GM12878 (cell line): ENCODE data around the gene DIAPH3. TPM values are rescaled to one million over a fixed set of nuclear protein-coding genes. Genes with fewer than 3 reads are reported as not detected.

ENCODE experiments used
- ATAC-seq: fragments of 200-7000 bp; cut with Tn5 transposase; 3 replicates; pipeline ENCODE4 v1.9.1; 2020; ENCODE audit warnings: mild to moderate bottlenecking, moderate library complexity
- BruUV-seq: library from RNA; stranded (reverse); fragments of 400-500 nt; replicated peaks from 2 replicates; lab custom pipeline; 2021; lab: Mats Ljungman, UMichigan
- CTCF ChIA-PET: fragments of 300-600 bp; sonication (Branson Sonifier 250); formaldehyde crosslinking; extraction: SDS; loops from one replicate; lab custom pipeline; 2021; ENCODE audit warnings: inconsistent platforms; lab: Yijun Ruan, JAX
- POLR2A ChIA-PET: fragments of 350-600 bp; formaldehyde crosslinking; extraction: SDS; loops from one replicate; lab custom pipeline; 2021; ENCODE audit warnings: inconsistent platforms; lab: Charles Lee
- RAD21 ChIA-PET: fragments of 300-600 bp; sonication (Branson Sonifier 250); formaldehyde crosslinking; loops from one replicate; lab custom pipeline; 2023; ENCODE audit warnings: antibody characterized with exemption; ENCODE audit not compliant: unreplicated experiment; lab: Charles Lee
- SMC1A ChIA-PET: fragments of 300-600 bp; sonication (Branson Sonifier 250); formaldehyde crosslinking; loops from one replicate; lab custom pipeline; 2023; ENCODE audit not compliant: unreplicated experiment, uncharacterized antibody; lab: Charles Lee
- DNase-seq: peaks from one replicate; pipeline ENCODE4 v3.0.0-alpha.2; 2011; ENCODE audit warnings: low read depth, low spot score
- FAIRE-seq: peaks from 3 replicates; lab custom pipeline; 2011; peaks lifted over from hg19 to GRCh38; lab: Jason Lieb, UNC
- H2AFZ ChIP-seq: 2 replicates; pipeline ENCODE4 v1.6.0; 2011; ENCODE audit warnings: low read depth, low read length, control low read depth; ENCODE audit not compliant: control insufficient read depth
- H3K27ac ChIP-seq: 2 replicates; pipeline ENCODE4 v1.5.1; 2011; ENCODE audit warnings: control low read depth; ENCODE audit not compliant: control insufficient read depth, insufficient read depth
- H3K27me3 ChIP-seq, 2 experiments: replicated peaks in 1 of 2; 2 replicates each; pipeline versions ENCODE4 v1.6.0 to v1.6.1; 2011; ENCODE audit warnings: low read length in 1 of 2; ENCODE audit not compliant: control insufficient read depth in 2 of 2, insufficient read depth in 2 of 2
- H3K36me3 ChIP-seq, 2 experiments: 2 replicates each; pipeline ENCODE4 v1.5.1; 2011; ENCODE audit warnings: low read length in 1 of 2; ENCODE audit not compliant: control insufficient read depth in 2 of 2, insufficient read depth in 2 of 2
- H3K4me1 ChIP-seq: 2 replicates; pipeline ENCODE4 v1.6.1; 2011; ENCODE audit warnings: mild to moderate bottlenecking, low read length, moderate library complexity, mixed read lengths; ENCODE audit not compliant: control insufficient read depth, insufficient read depth
- H3K4me2 ChIP-seq: 2 replicates; pipeline ENCODE4 v1.6.0; 2011; ENCODE audit warnings: control low read depth; ENCODE audit not compliant: control insufficient read depth, insufficient read depth
- H3K4me3 ChIP-seq: fragments of 200-600 bp; sonication (generic); 2 replicates; pipeline ENCODE4 v1.5.1; 2016
- H3K79me2 ChIP-seq: 2 replicates; pipeline ENCODE4 v1.6.0; 2011; ENCODE audit warnings: low read length; ENCODE audit not compliant: control insufficient read depth, insufficient read depth
- H3K9ac ChIP-seq: 2 replicates; pipeline ENCODE4 v1.8.0; 2011; ENCODE audit warnings: low read length, control low read depth, mixed read lengths; ENCODE audit not compliant: control insufficient read depth, insufficient read depth
- H3K9me3 ChIP-seq: replicated peaks from 3 replicates; pipeline ENCODE4 v1.5.1; 2011; ENCODE audit warnings: mild to moderate bottlenecking, low read length; ENCODE audit not compliant: control insufficient read depth, insufficient read depth
- H4K20me1 ChIP-seq: 2 replicates; pipeline ENCODE4 v1.6.0; 2011; ENCODE audit not compliant: control insufficient read depth, insufficient read depth
- BCLAF1 ChIP-seq: fragments of 450-650 bp; IDR thresholded peaks from 2 replicates; pipeline ENCODE4 v1.6.1; 2017; ENCODE audit warnings: antibody characterized with exemption, mild to moderate bottlenecking, moderate library complexity
- BRCA1 ChIP-seq: IDR thresholded peaks from 2 replicates; pipeline ENCODE4 v1.6.1; 2011; ENCODE audit warnings: low read depth, low read length, improper control_type of control experiment
- CBX5 ChIP-seq: sonication (generic); IDR thresholded peaks from 2 replicates; pipeline ENCODE4 v1.6.1; 2016; ENCODE audit warnings: low read depth, moderate library complexity, mild to moderate bottlenecking, inconsistent platforms
- EZH2 ChIP-seq: IDR thresholded peaks from 2 replicates; pipeline ENCODE4 v1.6.1; 2012; ENCODE audit warnings: low read depth, mild to moderate bottlenecking, control low read depth, inconsistent platforms, low read length, borderline replicate concordance; ENCODE audit not compliant: control insufficient read depth
- FOXM1 ChIP-seq: IDR thresholded peaks from 2 replicates; pipeline ENCODE4 v1.6.1; 2012; ENCODE audit warnings: low read depth, mild to moderate bottlenecking, inconsistent platforms, low read length, moderate library complexity
- MTA2 ChIP-seq: fragments of 450-650 bp; IDR thresholded peaks from 2 replicates; pipeline ENCODE4 v1.6.1; 2016; ENCODE audit warnings: low read depth, mild to moderate bottlenecking, moderate library complexity
- MYC ChIP-seq: IDR thresholded peaks from 2 replicates; pipeline ENCODE4 v1.6.1; 2011; ENCODE audit warnings: mild to moderate bottlenecking, low read length, moderate library complexity, inconsistent platforms; ENCODE audit not compliant: insufficient read depth, insufficient replicate concordance, insufficient read length, severe bottlenecking
- PAX5 ChIP-seq: IDR thresholded peaks from 2 replicates; pipeline ENCODE4 v1.6.1; 2011; ENCODE audit warnings: low read depth, low read length, borderline replicate concordance
- POLR2A ChIP-seq: IDR thresholded peaks from 2 replicates; pipeline ENCODE4 v1.6.1; 2011; ENCODE audit warnings: low read depth, mild to moderate bottlenecking, low read length
- RB1 ChIP-seq: fragments of 450-650 bp; formaldehyde crosslinking; IDR thresholded peaks from 2 replicates; pipeline ENCODE4 v1.6.1; 2017; ENCODE audit warnings: mild to moderate bottlenecking, borderline replicate concordance
- RCOR1 ChIP-seq: conservative IDR thresholded peaks from 2 replicates; pipeline ENCODE4 v1.6.1; 2012; ENCODE audit warnings: low read depth, low read length, improper control_type of control experiment
- RELA ChIP-seq: fragments of 450-650 bp; IDR thresholded peaks from 2 replicates; pipeline ENCODE4 v1.8.0; 2014; ENCODE audit warnings: borderline replicate concordance; ENCODE audit not compliant: partially characterized antibody
- ZNF592 ChIP-seq: fragments of 450-650 bp; IDR thresholded peaks from 2 replicates; pipeline ENCODE4 v1.6.1; 2017; ENCODE audit warnings: mild to moderate bottlenecking, moderate library complexity
- WGBS: methylation state at CpG from one replicate; pipeline ENCODE4 v1.1.6; 2016; ENCODE audit warnings: low lambda C conversion rate; ENCODE audit not compliant: insufficient replicate concordance, insufficient coverage; ENCODE audit errors: missing lambda C conversion rate; 5-methylcytosine and 5-hydroxymethylcytosine counted together
- in situ Hi-C: fragments of 300-500 bp; cut with MboI; formaldehyde crosslinking; loops from 9 replicates; pipeline ENCODE4 v1.14.3; 2018; ENCODE audit warnings: mixed read lengths
- intact Hi-C: fragments of 100-400 bp; cut with micrococcal nuclease; formaldehyde crosslinking; loops from one replicate; pipeline ENCODE4 v1.14.2; 2022; ENCODE audit not compliant: unreplicated experiment
- polyA plus RNA-seq, 11 experiments: library from polyadenylated mRNA; depleted of rRNA in 4 of 11; unstranded in 6 of 11; stranded (reverse) in 5 of 11; fragments of >200 nt; fragmentation: Nextera tagmentation in 4 of 11; fragmentation: Illumina TruSeq in 1 of 11; extraction: Ambion mirVana in 4 of 11; extraction: Trizol in 1 of 11; gene quantifications; 1 replicate in 1 of 11; 2 replicates in 10 of 11; pipeline versions ENCODE4 v1.2.1 to v1.2.3, GENCODE V29; 2011 to 2016; ENCODE audit warnings: inconsistent platforms in 2 of 11, missing spikeins in 2 of 11, low read depth in 1 of 11
- total RNA-seq, 4 experiments: library from RNA; depleted of rRNA in 3 of 4; stranded (reverse); fragments of >200 nt in 3 of 4; fragmentation: Illumina TruSeq in 1 of 4; extraction: Trizol in 1 of 4; gene quantifications; 2 replicates each; pipeline versions ENCODE4 v1.2.1 to v1.2.3, GENCODE V29; 2013 to 2021

DIAPH3 gene
- total and polyA plus RNA-seq, 10 of the 15 experiments (the other 5 are each of a cell fraction or from before 2014, with no cell fraction given), result 10.1 to 25.2 (median 15.4) TPM

GRCh38 chr13:59745392-59745788 lies 418.3 kb downstream of the DIAPH3 start (continued):
- no peak for TF ChIP-seq RELA
- TF ChIP-seq EZH2, result no peak
- TF ChIP-seq MYC, result no peak
- no peak for TF ChIP-seq PAX5
- TF ChIP-seq CBX5, result no peak
- TF ChIP-seq, all 136 proteins: peak for 0

- no TSS peak for BruUV-seq
- no peaks in the 10 kb centered on the region for H3K36me3 ChIP-seq
- H3K4me2 ChIP-seq, result no peak overlapping the region
- no peak overlapping the region for H3K27ac ChIP-seq
- no peaks in the 10 kb centered on the region for H3K27me3 ChIP-seq
- no peak for FAIRE-seq
- no peak for DNase-seq
- WGBS, result 100% methylated on average over 2 of the region's 2 CpGs
- H4K20me1 ChIP-seq, result no peaks in the 10 kb centered on the region
- RAD21 ChIA-PET, result interaction anchor here (1.2 kb wide), 1 partner anchor 9 kb away, joined by 4 read pairs; no protein-coding TSS in a partner anchor
- intact Hi-C loops, result no loop called here
- peak; percentile 65 for ATAC-seq
- POLR2A ChIA-PET, result no interaction called here
- CTCF ChIA-PET, result interaction anchor here (0.6 to 1.5 kb wide), 4 partner anchors 10 to 694 kb away, joined by 3 read pairs; no protein-coding TSS in a partner anchor
- H3K79me2 ChIP-seq, result no peaks in the 10 kb centered on the region
- SMC1A ChIA-PET, result interaction anchor here (2.6 kb wide), 1 partner anchor 14 kb away, joined by 8 read pairs; no protein-coding TSS in a partner anchor
- H3K4me3 ChIP-seq, result no peak overlapping the region
- no peaks in the 10 kb centered on the region; the same call in 1 of the 2 replicates for H3K4me1 ChIP-seq
- in situ Hi-C loops, result no loop called here
- no peak overlapping the region for H3K9ac ChIP-seq
- peak overlapping the region; percentile 39 for H2AFZ ChIP-seq
- no peaks in the 10 kb centered on the region for H3K9me3 ChIP-seq
- TF ChIP-seq RB1, result no peak
- no peak for TF ChIP-seq POLR2A
- TF ChIP-seq RCOR1, result no peak
- no peak for TF ChIP-seq BRCA1
- TF ChIP-seq MTA2, result no peak
- no peak for TF ChIP-seq FOXM1
- no peak for TF ChIP-seq BCLAF1
- no peak for TF ChIP-seq ZNF592
Observed at GRCh38 chr13:59744747-59745391, 418.9 kb downstream of the DIAPH3 start.
